ENCODE results near the gene ACER3.

Gene ACER3

GRCh38 chr11:76837696-76838677 is 22.7 kb upstream of the ACER3 start:
- DNase-seq = no peak

GRCh38 chr11:76838678-76839068 is 22.0 kb upstream of the ACER3 start:
- Histone ChIP-seq H3K4me1 (ENCODE audit: control insufficient read depth, low read depth, low read length) (peaks cover 9% of the 10 kb centered on the region), H3K18ac (ENCODE audit: low read length) (no peak overlapping the region), H4K8ac (ENCODE audit: low read depth, low read length) (no peak overlapping the region), H2BK5ac (ENCODE audit: low read length) (no peak overlapping the region), H3K4me2 (ENCODE audit: low read length) (no peak overlapping the region), H3K36me3 (ENCODE audit: control insufficient read depth, insufficient read depth, low read length) (no peaks in the 10 kb centered on the region), H3K4ac (ENCODE audit: low read depth, low read length) (no peak overlapping the region), H3K56ac (ENCODE audit: low read length) (no peak overlapping the region), H2BK120ac (ENCODE audit: low read depth, low read length) (no peak overlapping the region), H2BK15ac (replicated peaks; ENCODE audit: low read depth) (no peak overlapping the region), H3K79me2 (ENCODE audit: control insufficient read depth, insufficient read depth, low read length) (no peaks in the 10 kb centered on the region), H3K27me3 (ENCODE audit: insufficient read depth, low read length, poor library complexity) (no peaks in the 10 kb centered on the region), H3K4me3 (ENCODE audit: low read length) (no peak overlapping the region), H3K23ac (ENCODE audit: low read length) (no peak overlapping the region), H3K9ac (ENCODE audit: low read length) (no peak overlapping the region), H2AK5ac (ENCODE audit: low read length) (no peak overlapping the region), H4K5ac (ENCODE audit: low read length) (no peak overlapping the region), H3K27ac (ENCODE audit: low read depth, low read length) (no peak overlapping the region), H3K79me1 (ENCODE audit: low read length) (no peaks in the 10 kb centered on the region)
- peak; percentile 90 for DNase-seq
- WGBS (ENCODE audit: extremely low coverage, insufficient coverage, low lambda C conversion rate) = no CpG with 5 or more reads among the region's 3 CpGs

More at GRCh38 chr11:76837696-76838677, 22.7 kb upstream of the ACER3 start:
- Histone ChIP-seq H2BK15ac (replicated peaks; ENCODE audit: low read depth) (no peak overlapping the region), H3K4ac (ENCODE audit: low read depth, low read length) (no peak overlapping the region), H3K4me3 (ENCODE audit: low read length) (no peak overlapping the region), H4K5ac (ENCODE audit: low read length) (no peak overlapping the region), H3K4me1 (ENCODE audit: control insufficient read depth, low read depth, low read length) (peaks cover 9% of the 10 kb centered on the region), H3K79me2 (ENCODE audit: control insufficient read depth, insufficient read depth, low read length) (no peaks in the 10 kb centered on the region), H3K18ac (ENCODE audit: low read length) (no peak overlapping the region), H3K4me2 (ENCODE audit: low read length) (no peak overlapping the region), H3K27me3 (ENCODE audit: insufficient read depth, low read length, poor library complexity) (no peaks in the 10 kb centered on the region), H3K23ac (ENCODE audit: low read length) (no peak overlapping the region), H3K36me3 (ENCODE audit: control insufficient read depth, insufficient read depth, low read length) (no peaks in the 10 kb centered on the region), H2BK5ac (ENCODE audit: low read length) (peak overlapping the region; percentile 56), H2AK5ac (ENCODE audit: low read length) (no peak overlapping the region), H3K79me1 (ENCODE audit: low read length) (no peaks in the 10 kb centered on the region), H2BK120ac (ENCODE audit: low read depth, low read length) (no peak overlapping the region), H3K56ac (ENCODE audit: low read length) (no peak overlapping the region), H3K27ac (ENCODE audit: low read depth, low read length) (no peak overlapping the region), H4K8ac (ENCODE audit: low read depth, low read length) (no peak overlapping the region), H3K9ac (ENCODE audit: low read length) (peak overlapping the region; percentile 29)
- no CpG with 5 or more reads among the region's 7 CpGs for WGBS (ENCODE audit: extremely low coverage, insufficient coverage, low lambda C conversion rate)

GRCh38 chr11:76839311-76839710 is 21.4 kb upstream of the ACER3 start:
- no peaks in the 10 kb centered on the region for H3K36me3 ChIP-seq (ENCODE audit: control insufficient read depth, insufficient read depth, low read length)
- no peak overlapping the region for H2BK120ac ChIP-seq (ENCODE audit: low read depth, low read length)
- WGBS (ENCODE audit: extremely low coverage, insufficient coverage, low lambda C conversion rate) = no CpG with 5 or more reads among the region's 1 CpG
- H3K79me2 ChIP-seq (ENCODE audit: control insufficient read depth, insufficient read depth, low read length) = no peaks in the 10 kb centered on the region
- H4K5ac ChIP-seq (ENCODE audit: low read length) = no peak overlapping the region
- no peak overlapping the region for H2BK5ac ChIP-seq (ENCODE audit: low read length)
- H3K9ac ChIP-seq (ENCODE audit: low read length) = no peak overlapping the region
- no peak overlapping the region for H3K4me2 ChIP-seq (ENCODE audit: low read length)
- no peak overlapping the region for H3K4ac ChIP-seq (ENCODE audit: low read depth, low read length)
- H2AK5ac ChIP-seq (ENCODE audit: low read length) = peak overlapping the region; percentile 37
- H3K4me1 ChIP-seq (ENCODE audit: control insufficient read depth, low read depth, low read length) = peaks cover 9% of the 10 kb centered on the region
- H3K23ac ChIP-seq (ENCODE audit: low read length) = no peak overlapping the region
- no peaks in the 10 kb centered on the region for H3K79me1 ChIP-seq (ENCODE audit: low read length)
- DNase-seq = no peak
- H3K56ac ChIP-seq (ENCODE audit: low read length) = no peak overlapping the region
- no peak overlapping the region for H3K18ac ChIP-seq (ENCODE audit: low read length)
- H3K27ac ChIP-seq (ENCODE audit: low read depth, low read length) = no peak overlapping the region
- H3K27me3 ChIP-seq (ENCODE audit: insufficient read depth, low read length, poor library complexity) = no peaks in the 10 kb centered on the region
- H4K8ac ChIP-seq (ENCODE audit: low read depth, low read length) = no peak overlapping the region
- no peak overlapping the region for H3K4me3 ChIP-seq (ENCODE audit: low read length)
- H2BK15ac ChIP-seq (replicated peaks; ENCODE audit: low read depth) = no peak overlapping the region

- Histone ChIP-seq H3K79me2 (ENCODE audit: control insufficient read depth, insufficient read depth, low read length) (no peaks in the 10 kb centered on the region), H2BK120ac (ENCODE audit: low read depth, low read length) (no peak overlapping the region), H3K4me3 (ENCODE audit: low read length) (no peak overlapping the region), H2BK5ac (ENCODE audit: low read length) (no peak overlapping the region), H3K36me3 (ENCODE audit: control insufficient read depth, insufficient read depth, low read length) (no peaks in the 10 kb centered on the region), H2AK5ac (ENCODE audit: low read length) (no peak overlapping the region), H3K56ac (ENCODE audit: low read length) (no peak overlapping the region), H4K5ac (ENCODE audit: low read length) (no peak overlapping the region), H3K79me1 (ENCODE audit: low read length) (no peaks in the 10 kb centered on the region), H3K23ac (ENCODE audit: low read length) (no peak overlapping the region), H4K8ac (ENCODE audit: low read depth, low read length) (no peak overlapping the region), H3K4me1 (ENCODE audit: control insufficient read depth, low read depth, low read length) (peaks cover 9% of the 10 kb centered on the region), H3K9ac (ENCODE audit: low read length) (no peak overlapping the region), H3K27ac (ENCODE audit: low read depth, low read length) (no peak overlapping the region), H3K27me3 (ENCODE audit: insufficient read depth, low read length, poor library complexity) (no peaks in the 10 kb centered on the region), H2BK15ac (replicated peaks; ENCODE audit: low read depth) (no peak overlapping the region), H3K18ac (ENCODE audit: low read length) (no peak overlapping the region), H3K4me2 (ENCODE audit: low read length) (no peak overlapping the region), H3K4ac (ENCODE audit: low read depth, low read length) (no peak overlapping the region)
- WGBS (ENCODE audit: extremely low coverage, insufficient coverage, low lambda C conversion rate) = no CpG with 5 or more reads among the region's 4 CpGs
- no peak for DNase-seq
These were observed 18.7 kb upstream of the ACER3 start for GRCh38 chr11:76841923-76842452.

- Histone ChIP-seq H3K4me1 (ENCODE audit: control insufficient read depth, low read depth, low read length) (no peaks in the 10 kb centered on the region), H3K36me3 (ENCODE audit: control insufficient read depth, insufficient read depth, low read length) (no peaks in the 10 kb centered on the region), H3K23ac (ENCODE audit: low read length) (no peak overlapping the region), H3K18ac (ENCODE audit: low read length) (no peak overlapping the region), H4K5ac (ENCODE audit: low read length) (no peak overlapping the region), H3K79me2 (ENCODE audit: control insufficient read depth, insufficient read depth, low read length) (no peaks in the 10 kb centered on the region), H3K56ac (ENCODE audit: low read length) (no peak overlapping the region), H3K27me3 (ENCODE audit: insufficient read depth, low read length, poor library complexity) (no peaks in the 10 kb centered on the region), H2BK5ac (ENCODE audit: low read length) (no peak overlapping the region), H2AK5ac (ENCODE audit: low read length) (no peak overlapping the region), H3K4me3 (ENCODE audit: low read length) (no peak overlapping the region), H3K4ac (ENCODE audit: low read depth, low read length) (no peak overlapping the region), H3K4me2 (ENCODE audit: low read length) (no peak overlapping the region), H3K27ac (ENCODE audit: low read depth, low read length) (no peak overlapping the region), H2BK120ac (ENCODE audit: low read depth, low read length) (no peak overlapping the region), H3K9ac (ENCODE audit: low read length) (no peak overlapping the region), H3K79me1 (ENCODE audit: low read length) (no peaks in the 10 kb centered on the region), H2BK15ac (replicated peaks; ENCODE audit: low read depth) (no peak overlapping the region), H4K8ac (ENCODE audit: low read depth, low read length) (no peak overlapping the region)
- no peak for DNase-seq
- WGBS (ENCODE audit: extremely low coverage, insufficient coverage, low lambda C conversion rate) = no CpG with 5 or more reads among the region's 3 CpGs
These were observed 16.8 kb upstream of the ACER3 start for GRCh38 chr11:76843907-76844306.
